GM21528 (cell line): ENCODE results near the gene VWA3B.
"Not testable (repeated sequence)": the region's sequence is repeated elsewhere in the genome, so short reads cannot be mapped to it uniquely, and the experiment has no call there.

Source experiments
- ATAC-seq: cut with Tn5 transposase; IDR thresholded peaks from one replicate; pipeline ENCODE4 v1.9.1; 2021; ENCODE audit warnings: mild to moderate bottlenecking, moderate library complexity; ENCODE audit not compliant: unreplicated experiment, low FRiP score

VWA3B gene

DNA sequence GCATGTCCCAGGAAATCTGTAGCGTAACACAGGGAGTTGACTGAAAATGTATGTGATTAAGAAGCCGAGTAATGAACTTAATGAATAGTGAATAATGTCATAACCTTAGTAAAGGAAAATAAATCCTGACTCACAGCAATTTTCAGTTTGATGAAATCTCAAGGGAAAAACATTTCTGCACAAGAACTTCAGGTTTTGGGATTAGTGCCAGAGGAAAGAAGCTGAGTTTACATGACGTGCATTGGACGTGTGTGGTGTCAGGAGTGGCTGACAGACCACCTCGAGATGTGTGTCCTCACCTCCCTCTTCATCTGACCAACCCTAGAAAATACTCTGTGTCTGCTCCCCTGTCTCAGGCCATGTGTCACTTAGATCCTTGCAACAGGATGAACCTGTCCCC, 39.1 kb downstream of the VWA3B start:
- ATAC-seq, result no peak

DNA sequence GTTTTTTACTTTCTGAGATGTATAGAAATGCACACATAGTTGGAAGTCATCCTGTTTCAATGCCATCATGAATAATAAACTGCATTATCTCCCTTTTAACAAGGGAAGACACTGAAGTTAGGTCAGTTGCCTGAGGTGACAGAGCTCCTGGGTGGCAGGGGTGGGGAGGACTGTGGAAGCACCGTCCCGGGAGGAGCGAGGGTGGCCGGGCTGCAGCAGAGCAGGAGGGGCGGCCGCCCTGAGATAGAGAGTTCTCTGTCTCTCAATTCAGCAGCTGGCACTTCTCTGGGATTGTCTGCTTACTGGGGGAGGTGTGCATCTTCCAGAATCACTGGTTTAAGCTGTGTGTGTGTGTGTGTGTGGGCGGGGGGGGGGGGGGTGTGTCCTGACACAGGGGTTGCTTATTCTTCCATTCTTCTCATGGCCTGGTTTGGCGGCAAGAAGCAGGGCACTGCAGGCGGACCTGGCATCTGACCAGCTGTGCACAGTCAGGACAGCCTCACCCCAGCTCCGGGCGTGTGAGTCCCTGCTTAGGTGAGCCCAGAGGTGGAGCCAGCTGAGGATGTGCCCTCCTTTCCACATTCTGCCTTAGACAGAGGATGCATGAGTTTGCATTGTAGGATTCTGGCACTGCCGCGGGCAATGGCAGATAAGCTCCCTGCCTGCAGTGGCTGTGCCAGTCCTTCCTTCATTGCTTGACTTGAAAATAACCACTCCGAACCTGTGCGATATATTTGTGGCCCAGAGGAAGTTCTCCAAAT, 40.4 kb downstream of the VWA3B start:
- ATAC-seq, result no peak

DNA sequence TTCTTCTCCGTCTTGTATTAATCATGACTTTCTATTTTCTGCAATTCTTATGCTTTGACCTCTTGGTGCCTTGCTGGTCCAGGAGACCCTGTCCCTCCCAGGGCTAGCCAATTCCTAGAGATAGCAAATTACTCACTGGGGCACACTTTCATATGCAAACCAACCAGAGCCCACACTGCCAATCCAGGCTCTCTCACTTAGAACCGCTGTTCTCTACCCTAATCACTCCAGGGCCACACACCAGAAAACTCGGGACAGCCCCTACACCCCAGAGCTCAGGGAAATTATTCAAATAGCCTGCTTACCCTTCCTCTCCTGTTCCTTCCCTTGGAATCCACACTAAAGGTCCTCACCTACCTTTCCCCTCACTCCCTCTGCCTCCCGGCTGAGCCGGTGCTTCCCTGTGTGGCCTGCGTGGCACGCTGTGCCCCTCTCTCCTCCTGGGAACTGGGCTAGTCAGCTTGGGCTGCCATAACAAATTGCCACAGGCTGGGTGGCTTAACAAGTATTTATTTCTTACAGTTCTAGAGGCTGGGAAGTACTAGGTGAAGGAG, 41.7 kb downstream of the VWA3B start:
- ATAC-seq, result no peak

DNA sequence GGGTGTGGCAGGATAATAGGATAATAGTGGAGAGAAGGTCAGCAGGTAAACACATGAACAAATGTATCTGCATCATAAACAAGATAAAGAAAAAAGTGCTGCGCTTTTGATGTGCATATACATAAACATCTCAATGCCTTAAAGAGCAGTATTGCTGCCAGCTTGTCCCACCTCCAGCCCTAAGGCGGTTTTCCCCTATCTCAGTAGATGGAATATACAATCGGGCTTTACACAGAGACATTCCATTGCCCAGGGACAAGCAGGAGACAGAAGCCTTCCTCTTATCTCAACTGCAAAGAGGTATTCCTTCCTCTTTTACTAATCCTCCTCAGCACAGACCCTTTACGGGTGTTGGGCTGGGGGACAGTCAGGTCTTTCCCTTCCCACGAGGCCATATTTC, 43.1 kb downstream of the VWA3B start:
- ATAC-seq, result not testable (repeated sequence)

DNA sequence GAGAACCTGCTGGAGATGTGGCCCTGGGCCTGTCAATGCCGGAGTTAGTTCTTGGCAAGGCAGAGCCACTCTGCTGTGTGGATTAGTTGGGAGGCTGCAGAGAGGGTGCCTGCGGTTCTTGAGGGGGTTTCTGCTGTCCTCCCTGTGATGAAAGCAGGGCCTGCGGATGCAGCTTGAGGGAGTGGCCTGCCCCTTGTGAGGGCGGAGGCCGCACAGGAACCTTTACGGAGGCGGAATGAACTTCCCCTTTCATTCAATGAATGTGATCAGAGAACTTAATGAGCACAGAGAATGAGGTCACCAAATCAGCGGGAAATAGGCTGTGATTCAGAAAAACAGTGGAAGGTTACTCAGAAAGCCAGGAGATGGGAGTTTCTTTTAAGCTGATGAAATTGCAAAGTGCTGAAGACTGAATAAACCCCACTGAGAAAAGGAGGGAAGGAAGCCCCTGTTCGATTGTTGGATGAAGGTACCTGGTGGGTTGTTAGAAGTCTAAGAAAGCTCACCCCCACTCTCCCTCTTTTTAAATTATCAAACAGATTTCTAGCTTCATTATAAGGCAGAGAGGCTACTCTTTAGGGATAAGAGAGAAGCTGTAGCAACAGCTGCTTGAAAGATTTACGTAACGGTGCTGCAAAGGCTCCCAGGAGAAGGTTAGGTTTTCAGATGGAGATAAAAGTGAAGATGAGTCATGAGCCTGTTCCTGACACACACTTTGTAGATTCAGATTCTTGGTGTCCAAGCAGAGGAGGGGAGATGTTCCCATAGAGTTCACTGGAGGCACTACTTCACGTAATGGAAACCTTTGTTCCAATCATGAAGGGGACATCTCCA, 47.4 kb downstream of the VWA3B start:
- no peak for ATAC-seq

DNA sequence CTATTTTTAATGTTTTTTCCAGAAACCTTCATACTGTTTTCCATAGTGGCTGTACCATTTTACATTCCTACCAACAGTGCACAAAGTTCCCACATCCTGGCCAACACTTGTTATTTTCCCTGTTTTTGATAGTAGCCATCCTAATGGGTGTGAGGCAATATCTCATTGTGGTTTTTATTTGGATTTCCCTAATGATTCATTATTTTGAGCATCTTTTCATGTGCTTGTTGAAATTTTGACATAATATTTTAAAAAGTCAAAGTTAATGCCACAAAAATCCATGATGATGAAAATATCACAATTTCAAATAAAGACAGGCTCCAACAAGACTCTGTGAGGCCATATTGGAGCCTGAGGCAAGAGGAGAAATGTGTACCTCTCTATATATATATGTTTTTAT, 50.2 kb downstream of the VWA3B start:
- no peak for ATAC-seq

DNA sequence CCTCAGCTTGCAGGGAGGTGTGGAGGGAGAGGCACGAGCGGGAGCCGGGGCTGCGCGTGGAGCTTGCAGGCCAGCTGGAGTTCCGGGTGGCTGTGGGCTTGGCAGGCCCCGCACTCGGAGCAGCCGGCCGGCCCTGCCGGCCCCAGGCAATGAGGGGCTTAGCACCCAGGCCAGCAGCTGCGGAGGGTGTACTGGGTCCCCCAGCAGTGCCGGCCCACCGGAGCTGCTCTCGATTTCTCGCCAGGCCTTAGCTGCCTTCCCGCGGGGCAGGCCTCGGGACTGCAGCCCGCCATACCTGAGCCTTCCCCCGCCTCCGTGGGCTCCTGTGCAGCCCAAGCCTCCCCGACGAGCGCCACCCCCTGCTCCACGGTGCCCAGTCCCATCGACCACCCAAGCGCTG, 52.0 kb downstream of the VWA3B start:
- ATAC-seq, result not testable (repeated sequence)

DNA sequence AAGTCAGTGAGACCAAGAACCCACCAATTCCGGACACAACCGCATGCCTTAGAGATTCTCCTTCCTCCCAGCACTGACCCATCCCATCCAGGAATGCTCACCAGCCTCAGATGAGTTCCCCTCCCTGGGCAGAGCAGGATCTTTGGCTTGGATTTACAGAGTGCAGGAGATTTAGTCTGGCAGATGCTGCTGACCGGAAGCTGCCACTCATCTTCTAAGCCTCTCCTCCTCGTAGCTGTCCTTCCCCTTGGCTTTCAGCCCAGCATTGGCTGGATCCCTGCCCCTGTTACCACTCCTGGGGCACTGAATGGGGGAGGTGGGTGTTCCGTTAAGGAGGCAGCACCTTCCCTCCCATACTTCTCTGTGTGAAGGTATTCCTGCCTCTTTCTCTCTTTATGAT, 53.2 kb downstream of the VWA3B start:
- no peak for ATAC-seq

DNA sequence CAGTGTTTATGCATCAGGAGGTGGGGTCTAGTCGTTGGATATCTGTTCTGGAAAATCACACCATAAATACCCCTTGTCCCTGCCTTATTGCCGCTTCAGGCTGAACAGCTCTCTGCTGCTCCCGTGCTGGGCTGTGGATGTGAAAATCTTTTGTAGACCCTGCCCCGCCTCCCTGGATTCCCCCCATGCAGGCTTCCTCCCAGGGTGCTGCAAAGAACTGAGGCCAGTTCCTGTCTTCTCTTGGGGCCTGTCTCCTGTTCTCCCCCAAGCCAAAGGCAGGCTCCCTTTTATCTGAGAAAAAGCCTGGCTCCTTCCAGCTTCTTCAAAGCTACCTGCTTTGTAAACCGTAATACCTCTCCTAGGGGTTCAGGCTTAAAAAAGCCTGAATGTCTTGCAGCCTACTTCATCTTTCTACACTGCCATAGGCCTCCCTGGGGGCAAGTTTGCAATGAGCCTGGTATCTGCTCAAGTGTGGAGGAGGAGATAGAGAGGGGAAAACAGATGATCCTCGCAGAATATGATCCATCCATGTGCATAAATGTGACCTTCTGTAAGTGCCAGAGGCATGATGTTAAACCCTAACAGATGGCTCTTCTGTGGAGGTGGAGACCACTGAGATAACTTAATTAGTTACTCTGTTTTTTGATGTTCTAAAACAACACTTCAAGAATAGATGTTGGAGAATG, 55.3 kb downstream of the VWA3B start:
- ATAC-seq, result no peak

DNA sequence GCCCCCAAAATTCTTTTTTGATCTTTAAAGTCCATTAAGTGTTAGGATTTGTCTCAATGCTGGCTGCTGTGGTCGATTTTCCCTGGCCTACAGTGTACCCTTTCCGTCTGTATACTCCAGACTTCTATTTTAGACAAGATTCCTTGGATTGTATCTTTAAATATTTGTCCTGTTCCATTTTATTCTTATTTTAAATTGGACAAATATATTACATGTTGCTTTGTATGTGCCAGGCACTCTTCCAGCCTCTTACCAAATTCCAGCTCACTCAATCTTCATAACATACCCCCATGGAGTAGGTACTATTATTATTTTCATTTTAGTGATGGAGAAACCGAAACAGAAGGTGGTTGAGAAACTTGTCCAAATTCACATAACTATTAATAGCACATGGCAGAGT, 58.1 kb downstream of the VWA3B start:
- no peak for ATAC-seq

DNA sequence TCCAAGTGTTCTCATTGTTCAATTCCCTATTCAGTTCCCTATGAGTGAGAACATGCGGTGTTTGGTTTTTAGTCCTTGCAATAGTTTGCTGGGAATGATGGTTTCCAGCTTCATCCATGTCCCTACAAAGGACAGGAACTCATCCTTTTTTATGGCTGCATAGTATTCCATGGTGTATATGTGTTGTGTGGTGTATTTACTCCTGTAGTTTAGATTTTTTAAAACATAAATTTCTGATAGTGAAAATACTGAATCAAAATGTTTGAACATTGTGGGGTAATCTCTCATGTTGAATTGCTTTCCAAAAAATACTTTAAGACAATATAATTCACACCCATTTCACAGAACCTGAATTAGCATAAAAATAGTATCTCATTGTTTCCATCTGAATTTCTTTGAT, 60.9 kb downstream of the VWA3B start:
- not testable (repeated sequence) for ATAC-seq

DNA sequence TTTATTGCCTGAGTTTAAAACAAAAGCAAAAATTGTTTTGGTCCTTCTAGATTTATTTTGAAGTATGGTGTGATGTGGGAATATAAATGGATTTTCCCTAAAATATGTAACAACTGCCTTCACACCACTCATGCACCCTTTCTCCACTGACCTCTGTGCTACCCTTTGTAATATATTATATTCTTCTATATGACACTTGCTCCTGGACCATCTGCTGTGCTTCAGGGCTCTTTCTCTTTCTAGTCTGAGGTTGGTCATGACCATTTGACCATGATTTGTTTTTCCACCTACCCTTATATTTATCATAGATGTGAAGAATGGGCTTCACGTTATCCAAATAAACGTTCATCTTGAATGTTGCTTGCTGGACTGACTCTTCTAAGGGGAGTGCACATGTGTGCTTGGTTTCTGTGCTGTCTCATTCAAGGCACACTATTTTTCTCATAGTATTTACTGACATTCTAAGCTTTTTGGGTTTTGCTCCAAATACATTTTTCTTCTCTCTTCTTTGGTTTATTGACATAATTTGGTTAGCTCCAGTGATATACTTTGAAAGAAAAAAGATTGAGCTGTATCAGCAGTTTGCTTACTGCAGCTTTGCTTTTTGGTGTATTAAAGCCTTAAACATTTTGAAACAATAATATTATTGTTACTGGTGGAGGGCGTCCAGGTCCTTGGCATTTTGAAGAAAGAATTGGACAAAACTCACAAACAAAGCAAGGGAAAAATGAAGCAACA, 61.8 kb downstream of the VWA3B start:
- ATAC-seq, result no peak

DNA sequence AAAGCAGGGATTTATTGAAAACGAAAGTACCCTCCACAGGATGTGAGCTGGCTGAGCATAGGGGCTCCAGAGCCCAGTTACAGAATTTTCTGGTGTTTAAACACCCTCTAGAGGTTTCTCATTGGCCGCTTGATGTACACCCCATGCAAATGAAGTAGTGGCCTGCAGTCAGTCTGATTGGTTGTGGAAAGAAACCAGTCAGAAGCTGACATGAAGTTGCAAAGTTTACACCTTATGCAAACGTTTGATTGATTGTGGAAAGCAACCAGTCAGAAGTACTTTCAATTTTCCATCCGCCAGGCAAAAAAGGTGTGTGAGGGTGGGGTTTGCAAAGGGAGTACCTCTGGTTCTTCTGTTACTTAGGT, 62.3 kb downstream of the VWA3B start:
- no peak for ATAC-seq

DNA sequence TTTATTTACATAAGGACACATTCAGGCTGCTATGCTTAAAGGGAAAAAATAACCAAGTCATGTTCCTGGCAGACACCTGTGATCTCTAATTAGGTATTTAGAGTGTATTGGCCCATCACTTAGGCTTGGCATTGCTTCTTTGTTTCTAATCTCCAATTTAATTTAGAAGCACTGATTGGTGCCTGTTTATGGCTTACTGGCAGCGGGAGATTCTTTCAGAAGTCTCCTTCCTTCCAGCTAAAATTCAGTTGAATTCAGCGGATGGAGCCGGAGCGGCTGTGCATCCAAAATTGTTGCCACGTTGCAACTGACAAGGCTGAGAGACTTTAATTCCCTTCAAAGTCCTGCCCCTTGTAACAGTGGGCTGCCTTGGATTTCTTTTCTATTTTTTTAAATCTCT, 66.5 kb downstream of the VWA3B start:
- ATAC-seq, result no peak

DNA sequence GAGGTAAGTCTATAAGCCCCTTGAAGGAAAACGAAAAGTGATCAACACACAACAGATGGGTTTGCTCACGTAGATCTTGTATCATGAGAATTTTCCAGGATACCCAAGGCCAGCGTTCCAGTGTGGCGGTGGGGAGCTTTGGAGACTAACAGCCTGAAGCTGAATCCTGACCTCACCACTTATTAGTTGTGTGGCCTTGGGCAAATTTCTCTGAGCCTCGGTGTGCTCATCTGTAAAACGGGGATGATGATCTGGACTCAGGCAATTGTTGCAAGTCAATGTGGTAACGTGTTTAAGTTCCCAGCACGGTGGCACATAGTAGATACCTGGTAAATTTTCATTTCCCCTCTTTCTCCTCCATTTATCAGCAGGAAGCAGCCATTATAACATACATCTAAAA, 68.3 kb downstream of the VWA3B start:
- no peak for ATAC-seq

DNA sequence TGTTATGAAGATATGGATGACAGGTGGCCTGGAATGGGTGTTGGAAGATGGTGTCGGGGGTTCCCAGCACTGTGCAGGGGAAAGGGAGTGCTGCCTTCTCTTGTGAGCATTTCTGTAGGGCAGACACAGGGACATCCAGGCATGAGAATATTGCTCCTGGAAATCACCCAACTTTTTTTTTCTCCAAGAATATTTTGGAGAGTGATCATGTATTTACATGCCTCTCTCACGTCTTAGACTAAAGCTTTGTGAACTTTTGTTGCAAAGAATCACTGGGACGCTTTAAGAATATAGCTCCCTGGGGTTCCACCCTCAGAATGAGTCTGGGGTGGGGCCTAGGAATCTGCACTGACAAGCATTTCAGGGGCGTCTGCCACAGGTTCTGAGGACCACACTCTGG, 68.7 kb downstream of the VWA3B start:
- no peak for ATAC-seq

DNA sequence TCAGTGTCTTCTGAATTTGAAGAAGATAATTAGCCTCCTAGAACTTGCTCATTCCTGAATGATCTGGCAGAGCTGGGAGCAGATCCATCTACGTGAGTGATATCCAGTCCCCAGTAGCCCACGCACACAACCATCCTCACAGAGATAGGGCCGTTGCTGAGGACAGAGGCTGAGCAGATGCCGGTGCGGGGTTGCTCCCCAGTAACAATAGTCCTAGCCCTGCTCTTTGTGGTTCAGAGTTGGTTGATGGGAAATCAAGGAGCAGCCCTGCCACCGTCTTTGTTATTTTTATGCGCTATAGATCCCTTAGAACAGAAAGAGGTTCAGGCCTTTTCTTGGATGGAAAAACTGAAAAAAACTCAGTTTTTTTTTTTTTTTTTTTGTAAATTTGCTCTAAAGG, 69.3 kb downstream of the VWA3B start:
- no peak for ATAC-seq

DNA sequence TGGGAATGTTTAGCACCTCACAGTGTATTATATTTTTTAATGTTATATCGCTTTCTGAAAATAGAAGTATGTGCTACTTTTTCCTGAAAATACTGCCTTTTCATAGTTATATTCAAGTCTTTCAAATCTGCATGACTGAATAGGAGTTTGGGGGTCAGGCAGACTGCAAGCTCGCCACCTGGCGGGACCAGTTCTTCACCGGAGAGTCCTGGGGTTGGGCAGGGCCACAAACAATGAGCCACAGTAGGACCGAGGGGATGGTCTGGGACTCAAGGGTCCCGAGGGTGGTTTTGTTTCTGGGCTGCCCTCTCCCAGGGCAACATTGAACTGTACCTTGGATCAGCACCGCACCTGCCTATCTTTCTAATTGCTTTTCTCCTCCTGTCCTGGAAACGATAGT, 70.6 kb downstream of the VWA3B start:
- ATAC-seq, result no peak

DNA sequence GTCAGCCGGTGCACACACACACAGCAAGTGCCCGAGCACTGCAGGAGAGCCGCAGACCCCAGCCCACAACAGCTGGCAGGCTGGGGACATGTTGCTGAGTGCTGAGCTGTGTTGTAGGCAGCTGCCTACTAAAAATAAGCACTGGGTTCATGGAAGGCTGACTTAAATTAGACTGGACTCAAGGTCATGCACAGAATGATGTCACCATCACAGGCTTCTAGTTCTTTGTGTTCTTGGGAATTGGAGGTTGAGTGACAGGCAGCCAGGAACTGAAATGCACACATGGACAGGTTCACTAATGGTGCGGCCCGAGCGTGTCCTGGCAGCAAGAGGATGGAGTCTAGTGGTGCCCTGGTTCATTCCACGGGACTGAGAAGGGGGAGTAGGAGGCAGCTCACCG, 71.3 kb downstream of the VWA3B start:
- ATAC-seq, result no peak

DNA sequence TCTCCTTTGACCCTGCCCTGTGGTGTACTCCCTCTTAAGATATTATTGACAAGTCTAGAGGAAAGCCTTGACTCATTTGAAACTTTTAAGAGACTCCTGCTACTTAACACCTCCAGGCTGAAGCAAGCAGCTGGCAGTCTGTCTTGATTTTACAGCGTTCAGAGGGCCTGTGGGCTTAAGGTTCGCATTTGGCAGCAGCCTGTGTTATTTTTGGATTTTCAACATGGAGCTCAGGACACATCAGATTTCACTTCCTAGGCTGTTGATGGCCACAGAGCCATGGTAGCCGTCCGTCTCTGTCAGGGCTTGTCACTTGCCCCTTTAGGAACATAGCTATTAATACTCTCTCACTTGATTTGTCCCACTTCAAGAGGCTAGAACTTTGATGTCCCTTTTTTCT, 73.6 kb downstream of the VWA3B start:
- ATAC-seq, result no peak

DNA sequence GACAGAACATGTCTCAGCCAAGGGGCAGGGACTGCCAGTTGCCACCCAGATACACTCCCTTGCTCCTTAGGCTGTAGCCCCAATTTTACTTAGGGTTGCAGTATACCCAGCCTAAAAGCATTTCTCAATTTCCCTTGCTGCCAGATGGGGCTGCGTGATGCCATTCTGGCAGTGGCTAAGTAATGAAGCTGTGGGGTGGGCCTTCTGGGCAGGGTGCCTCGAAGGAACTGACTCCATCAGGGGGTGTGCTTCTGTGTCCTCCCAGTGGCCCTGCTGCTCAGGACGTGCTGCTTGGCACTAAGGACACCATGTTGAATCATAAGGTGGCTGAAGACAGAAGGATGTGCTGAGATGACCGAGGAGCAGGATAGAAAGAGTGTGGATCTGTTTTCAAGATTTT, 74.2 kb downstream of the VWA3B start:
- no peak for ATAC-seq
